Gastrocnemius medialis (tissue), 4 donors: Measurements from ENCODE around the gene EHBP1L1. TPM values are rescaled to one million over a fixed set of nuclear protein-coding genes. Genes with fewer than 3 reads are reported as not detected.

Experiments
- ATAC-seq, 2 donors: fragments of 150-250 bp; one replicate each; pipeline ENCODE4 v1.9.1; 2016
- DNase-seq, 2 donors: peaks; one replicate each; pipeline ENCODE4 v3.0.0-alpha.2; 2019
- H3K27ac ChIP-seq, 4 donors: fragments of 200-600 bp; sonication (generic); 1 replicate in 1 of 4; 2 replicates in 3 of 4; pipeline ENCODE4 v1.5.1; 2016 to 2018; ENCODE audit warnings: mild to moderate bottlenecking in 2 of 4, moderate library complexity in 1 of 4
- H3K27me3 ChIP-seq, 3 donors: fragments of 200-600 bp; sonication (generic) in 2 of 3; 1 replicate in 1 of 3; 2 replicates in 2 of 3; pipeline versions ENCODE4 v1.5.1 to v1.6.0; 2016 to 2019; ENCODE audit warnings: mild to moderate bottlenecking in 1 of 3, moderate library complexity in 1 of 3
- H3K36me3 ChIP-seq, 2 donors: fragments of 200-600 bp; sonication (generic) in 1 of 2; one replicate each; pipeline ENCODE4 v1.5.1; 2017 to 2018
- H3K4me1 ChIP-seq, 2 donors: fragments of 200-600 bp; sonication (generic) in 1 of 2; one replicate each; pipeline ENCODE4 v1.5.1; 2016 to 2017; ENCODE audit warnings: mild to moderate bottlenecking in 2 of 2
- H3K4me3 ChIP-seq, 4 donors: fragments of 200-600 bp; sonication (generic) in 3 of 4; 1 replicate in 1 of 4; 2 replicates in 3 of 4; pipeline ENCODE4 v1.5.1; 2016 to 2019; ENCODE audit warnings: mild to moderate bottlenecking in 2 of 4
- H3K9me3 ChIP-seq, 3 donors: fragments of 200-600 bp; sonication (generic) in 2 of 3; 1 replicate in 1 of 3; 2 replicates in 2 of 3; pipeline ENCODE4 v1.5.1; 2016 to 2019
- CTCF ChIP-seq, 5 experiments: fragments of 450-650 bp in 3 of 5; fragments of 200-600 bp in 2 of 5; sonication (generic) in 2 of 5; IDR thresholded peaks in 4 of 5; conservative IDR thresholded peaks in 1 of 5; 1 replicate in 4 of 5; 2 replicates in 1 of 5; pipeline ENCODE4 v1.5.1; 2016 to 2019; ENCODE audit warnings: antibody characterized with exemption in 5 of 5, mild to moderate bottlenecking in 3 of 5, moderate library complexity in 3 of 5
- POLR2A ChIP-seq, 2 donors: fragments of 450-650 bp; IDR thresholded peaks; one replicate each; pipeline ENCODE4 v1.6.1; 2017; ENCODE audit warnings: antibody characterized with exemption in 2 of 2, mild to moderate bottlenecking in 2 of 2, moderate library complexity in 2 of 2
- in situ Hi-C, 4 donors: fragments of 200-750 bp; cut with MboI; loops; one replicate each; pipeline versions ENCODE4 v1.15.0 to v1.8.0; 2017; ENCODE audit warnings: low sequenced_read_pairs in 4 of 4
- intact Hi-C: fragments of 100-400 bp; cut with DNase I; formaldehyde crosslinking; loops from one replicate; pipeline ENCODE4 v1.15.1; 2023; ENCODE audit warnings: low total_unique reads
- microRNA-seq, 2 donors: library from miRNA; unstranded; fragments of <30 nt; microRNA quantifications; one replicate each; pipeline ENCODE4, GENCODE V29; 2016; ENCODE audit warnings: borderline replicate concordance in 2 of 2
- total RNA-seq, 4 donors: library from RNA; depleted of rRNA; stranded (reverse); fragments of >200 nt; gene quantifications; one replicate each; pipeline versions ENCODE4 v1.1.0 to v1.2.3, GENCODE V29; 2016

The EHBP1L1 gene
- total RNA-seq, 4 donors from 2014 or later = 191 to 374 (median 250) TPM

- peak overlapping the region in 2 of 4 donors; percentile 1 to 71 for H3K4me3 ChIP-seq
- no peaks in the 10 kb centered on the region for H3K27me3 ChIP-seq
- ATAC-seq = no peak
- in situ Hi-C loops (no loop called here), intact Hi-C loops (loop anchor here (2.0 kb wide), 1 partner anchor 25 kb away; the partner anchor contains the start of genes MAP3K11 and PCNX3)
- H3K36me3 ChIP-seq = peaks cover 0 to 23% of the 10 kb centered on the region in 2 donors
- DNase-seq = peak in 1 of 2 donors; percentile 40
- peak overlapping the region; percentile 75 to 84 (median 82) for H3K27ac ChIP-seq
- TF ChIP-seq POLR2A (IDR thresholded peaks at IDR 0.05) (no peak), CTCF (IDR thresholded peaks at IDR 0.05 in 4 of 5, conservative IDR thresholded peaks at IDR 0.05 in 1 of 5) (no peak)
- no peaks in the 10 kb centered on the region for H3K9me3 ChIP-seq
- peaks cover 17 to 20% of the 10 kb centered on the region in 2 donors for H3K4me1 ChIP-seq
These were observed 64.0 kb downstream of the EHBP1L1 start for GRCh38 chr11:65639623-65640482.

GRCh38 chr11:65640483-65641296 lies 64.8 kb downstream of the EHBP1L1 start:
- Histone ChIP-seq H3K36me3 (peaks cover 0 to 14% of the 10 kb centered on the region in 2 donors), H3K27me3 (no peaks in the 10 kb centered on the region), H3K4me1 (peaks cover 17 to 20% of the 10 kb centered on the region in 2 donors), H3K9me3 (no peaks in the 10 kb centered on the region), H3K27ac (peak overlapping the region; percentile 75 to 84 (median 82)), H3K4me3 (peak overlapping the region in 1 of 4 donors; percentile 18)
- no peak for TF ChIP-seq POLR2A (IDR thresholded peaks at IDR 0.05)
- TF ChIP-seq CTCF (IDR thresholded peaks at IDR 0.05 in 4 of 5, conservative IDR thresholded peaks at IDR 0.05 in 1 of 5) = no peak
- ATAC-seq = no peak
- in situ Hi-C loops = no loop called here
- intact Hi-C loops = no loop called here
- DNase-seq = no peak

- peak overlapping the region in 2 of 4 donors; percentile 81 to 83 for H3K27ac ChIP-seq
- no peak for ATAC-seq
These were observed 65.6 kb downstream of the EHBP1L1 start for GRCh38 chr11:65641297-65642013.

More at GRCh38 chr11:65641297-65642013, 65.6 kb downstream of the EHBP1L1 start:
- Histone ChIP-seq H3K27me3 (no peaks in the 10 kb centered on the region), H3K36me3 (peaks cover 0 to 11% of the 10 kb centered on the region in 2 donors), H3K9me3 (no peaks in the 10 kb centered on the region), H3K4me1 (peaks cover 17 to 20% of the 10 kb centered on the region in 2 donors), H3K4me3 (no peak overlapping the region)
- in situ Hi-C loops = no loop called here
- TF ChIP-seq POLR2A (IDR thresholded peaks at IDR 0.05) = no peak
- TF ChIP-seq CTCF (IDR thresholded peaks at IDR 0.05 in 4 of 5, conservative IDR thresholded peaks at IDR 0.05 in 1 of 5) = no peak
- no peak for DNase-seq
- intact Hi-C loops = no loop called here

Small RNA genes lying within 50 kb of the gene (microRNA-seq; reads per million reads assigned to microRNA genes)
- 0 reads per million in 2 donors for gene MIR4690

Other genes starting within 250 kb of the EHBP1L1 start
- 10 to 100 TPM; 22.4 to 46.4 (median 36.1) TPM for gene DPF2, start 242.2 kb upstream of the EHBP1L1 start, total RNA-seq
- gene TIGD3, start 221.3 kb upstream of the EHBP1L1 start, total RNA-seq = under 1 TPM; 0.16 to 0.71 (median 0.48) TPM
- gene SLC25A45, start 193.4 kb upstream of the EHBP1L1 start, total RNA-seq = 10 to 100 TPM in 1 of 4 donors, 1 to 10 TPM in 3; 2.6 to 12.4 (median 5.6) TPM
- 10 to 100 TPM; 11.5 to 51.7 (median 20.1) TPM for gene FRMD8, start 189.4 kb upstream of the EHBP1L1 start, total RNA-seq
- gene NEAT1, start 153.3 kb upstream of the EHBP1L1 start, total RNA-seq = 100 to 1,000 TPM in 1 of 4 donors, 10 to 100 TPM in 3; 24.1 to 472 (median 32.8) TPM
- 1,000 to 10,000 TPM in 3 of 4 donors, 100 to 1,000 TPM in 1; 874 to 6,745 (median 1,938) TPM for gene MALAT1, start 77.0 kb upstream of the EHBP1L1 start, total RNA-seq
- 100 to 1,000 TPM; 120 to 162 (median 133) TPM for gene SCYL1, start 51.0 kb upstream of the EHBP1L1 start, total RNA-seq
- gene LTBP3, start 17.7 kb upstream of the EHBP1L1 start, total RNA-seq = 10 to 100 TPM; 18.5 to 56.6 (median 35.6) TPM
- 10 to 100 TPM; 54.7 to 99.4 (median 75.3) TPM for gene ZNRD2, start 5.6 kb upstream of the EHBP1L1 start, total RNA-seq
- 100 to 1,000 TPM in 3 of 4 donors, 10 to 100 TPM in 1; 86.6 to 154 (median 119) TPM for gene FAM89B, start 3.5 kb upstream of the EHBP1L1 start, total RNA-seq
- gene KCNK7, start 19.7 kb downstream of the EHBP1L1 start, total RNA-seq = 10 to 100 TPM in 1 of 4 donors, under 1 TPM in 1, not detected in 2; 0.39 to 18.6 TPM
- gene MAP3K11, start 38.2 kb downstream of the EHBP1L1 start, total RNA-seq = 10 to 100 TPM in 3 of 4 donors, 1 to 10 TPM in 1; 10.0 to 13.8 (median 11.1) TPM
- gene PCNX3, start 39.7 kb downstream of the EHBP1L1 start, total RNA-seq = 10 to 100 TPM in 3 of 4 donors, 1 to 10 TPM in 1; 7.6 to 15.6 (median 13.1) TPM
- gene SIPA1, start 62.0 kb downstream of the EHBP1L1 start, total RNA-seq = 10 to 100 TPM in 2 of 4 donors, 1 to 10 TPM in 2; 6.7 to 10.9 (median 10.0) TPM
- 10 to 100 TPM; 39.7 to 68.3 (median 56.3) TPM for gene RELA, start 86.9 kb downstream of the EHBP1L1 start, total RNA-seq
- gene KAT5, start 136.2 kb downstream of the EHBP1L1 start, total RNA-seq = 10 to 100 TPM; 40.0 to 69.4 (median 50.0) TPM
- 100 to 1,000 TPM in 1 of 4 donors, 10 to 100 TPM in 3; 36.5 to 101 (median 62.4) TPM for gene RNASEH2C, start 144.7 kb downstream of the EHBP1L1 start, total RNA-seq
- gene AP5B1, start 204.9 kb downstream of the EHBP1L1 start, total RNA-seq = 10 to 100 TPM; 20.3 to 42.5 (median 29.7) TPM
- under 1 TPM in 1 of 4 donors, not detected in 3; 0.15 TPM for gene OVOL1, start 211.0 kb downstream of the EHBP1L1 start, total RNA-seq